ENCODE measurements around the gene GPR142. TPM values are rescaled to one million over a fixed set of nuclear protein-coding genes. Genes with fewer than 3 reads are reported as not detected.

Gene GPR142
- total and polyA plus RNA-seq, 2 of the 8 experiments (the other 6 are each of a cell fraction or from before 2014, with no cell fraction given): 0.05 TPM; not detected in 1

DNA sequence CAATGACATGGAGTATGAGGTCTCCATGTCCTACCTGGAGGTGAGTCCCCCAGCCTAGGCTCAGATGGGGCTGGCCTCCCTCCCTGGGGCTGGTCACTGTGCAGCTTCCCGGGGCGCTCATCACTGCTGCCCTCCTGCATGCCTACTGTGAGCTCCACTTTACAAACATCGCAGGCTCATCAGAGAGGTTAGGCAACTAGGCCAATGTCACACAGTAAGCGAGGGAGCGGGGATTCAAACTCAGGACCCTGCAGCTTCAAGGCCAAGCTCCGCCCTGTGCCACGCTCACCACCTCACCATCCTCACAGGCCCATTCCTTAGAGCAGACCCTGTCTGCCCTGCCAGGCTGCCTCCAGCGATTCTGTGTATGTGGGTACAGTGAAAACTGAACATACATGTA, 24.2 kb upstream of the GPR142 start:
- H3K23ac ChIP-seq (ENCODE audit: insufficient read length): no peak overlapping the region
- no peak overlapping the region for H2BK120ac ChIP-seq (replicated peaks; ENCODE audit: low read depth, low read length)
- H3K4me2 ChIP-seq (ENCODE audit: insufficient read depth in 1 of 2, low read depth in 2 of 2, low read length in 2 of 2): no peak overlapping the region
- H3K27me3 ChIP-seq (replicated peaks in 1 of 4; ENCODE audit: control insufficient read depth in 3 of 4, extremely low read depth in 1 of 4, insufficient read depth in 3 of 4, low read length in 3 of 4): peaks cover 0 to 2% (median 0%) of the 10 kb centered on the region in 4 experiments; a peak in 2 of 7 replicates
- H3K14ac ChIP-seq (ENCODE audit: insufficient read length): no peak overlapping the region
- H3K27ac ChIP-seq (ENCODE audit: low read depth, low read length): no peak overlapping the region
- ChIA-PET POLR2A (ENCODE audit: partially characterized antibody) (interaction anchor here (1.2 kb wide), 1 partner anchor 16 kb away, joined by 3 read pairs; no protein-coding TSS in a partner anchor), CTCF (ENCODE audit: partially characterized antibody) (interaction anchor here (1.2 to 11.2 kb wide), 4 partner anchors 10 to 223 kb away, joined by 3 to 114 read pairs (median 10); partner anchors contain the start of gene GPR142)
- DNase-seq (ENCODE audit: low read depth in 1 of 2, low spot score in 2 of 2): no peak
- no peak overlapping the region for H2AFZ ChIP-seq (ENCODE audit: low read length)
- H3K79me1 ChIP-seq (ENCODE audit: low read depth, low read length): no peaks in the 10 kb centered on the region
- H4K91ac ChIP-seq (replicated peaks; ENCODE audit: insufficient read length, low read length): peak overlapping the region; percentile 46
- H3K23me2 ChIP-seq (ENCODE audit: low read depth, low read length): no peaks in the 10 kb centered on the region
- H3K79me2 ChIP-seq (ENCODE audit: control insufficient read depth in 1 of 2, insufficient read depth in 2 of 2, low read length in 2 of 2): no peaks in the 10 kb centered on the region
- no peak overlapping the region for H2BK5ac ChIP-seq (ENCODE audit: low read depth, low read length)
- H2BK12ac ChIP-seq (ENCODE audit: low read depth, low read length): peak overlapping the region; percentile 60; the same call in 1 of the 2 replicates
- H3K4me1 ChIP-seq (replicated peaks in 1 of 4; ENCODE audit: control insufficient read depth in 3 of 4, insufficient read depth in 4 of 4, low read length in 3 of 4): peaks cover 0 to 16% (median 9%) of the 10 kb centered on the region in 4 experiments; a peak in 5 of 7 replicates
- H3K4me3 ChIP-seq (ENCODE audit: extremely low read depth in 1 of 4, insufficient read depth in 2 of 4, low read depth in 3 of 4, low read length in 4 of 4): no peak overlapping the region
- H3K18ac ChIP-seq (ENCODE audit: extremely low read depth, low read length): no peak overlapping the region
- no peak overlapping the region for H4K8ac ChIP-seq (ENCODE audit: extremely low read depth, insufficient read depth, low read length)
- no peak overlapping the region for H2BK20ac ChIP-seq (ENCODE audit: low read length)
- H4K5ac ChIP-seq (ENCODE audit: insufficient read length, low read depth, low read length): no peak overlapping the region
- no peak for FAIRE-seq
- H3K9me3 ChIP-seq (ENCODE audit: insufficient read depth in 2 of 2, low read depth in 1 of 2, low read length in 1 of 2): no peaks in the 10 kb centered on the region
- no peak overlapping the region; the same call in 1 of the 2 replicates for H2BK15ac ChIP-seq (ENCODE audit: low read length)
- no peaks in the 10 kb centered on the region for H3K36me3 ChIP-seq (ENCODE audit: control insufficient read depth in 2 of 4, insufficient read depth in 4 of 4, low read length in 3 of 4)
- 90% methylated on average over 8 of the region's 8 CpGs; no CpG with 5 or more reads in 1 of the 2 experiments for WGBS, 2 experiments (ENCODE audit: extremely low coverage in 1 of 2, insufficient coverage in 1 of 2, insufficient read length in 1 of 2, insufficient replicate concordance in 2 of 2, low coverage in 1 of 2, low lambda C conversion rate in 2 of 2, missing lambda C conversion rate in 1 of 2)
- no peak overlapping the region for H2AK5ac ChIP-seq (ENCODE audit: low read depth, low read length)
- H3K4ac ChIP-seq (replicated peaks; ENCODE audit: insufficient read length, low read depth, low read length): no peak overlapping the region
- no peaks in the 10 kb centered on the region for H4K20me1 ChIP-seq (replicated peaks in 1 of 2; ENCODE audit: control insufficient read depth in 1 of 2, insufficient read depth in 2 of 2, low read length in 2 of 2)
- H3K9ac ChIP-seq (replicated peaks in 1 of 4; ENCODE audit: extremely low read depth in 1 of 4, low read depth in 3 of 4, low read length in 3 of 4): no peak overlapping the region
- H3K56ac ChIP-seq (replicated peaks; ENCODE audit: insufficient read length, low read depth, low read length): no peak overlapping the region
- TF ChIP-seq KDM4A (IDR thresholded peaks at IDR 0.05; ENCODE audit: low read depth, low read length, severe bottlenecking) (no peak), KDM1A (IDR thresholded peaks at IDR 0.05; ENCODE audit: borderline replicate concordance, low read length) (peak; percentile 52; the same call in 1 of the 2 replicates)

Measured in H1 (cell line).